ENCODE measurements around the gene CD226.

Gene CD226

DNA sequence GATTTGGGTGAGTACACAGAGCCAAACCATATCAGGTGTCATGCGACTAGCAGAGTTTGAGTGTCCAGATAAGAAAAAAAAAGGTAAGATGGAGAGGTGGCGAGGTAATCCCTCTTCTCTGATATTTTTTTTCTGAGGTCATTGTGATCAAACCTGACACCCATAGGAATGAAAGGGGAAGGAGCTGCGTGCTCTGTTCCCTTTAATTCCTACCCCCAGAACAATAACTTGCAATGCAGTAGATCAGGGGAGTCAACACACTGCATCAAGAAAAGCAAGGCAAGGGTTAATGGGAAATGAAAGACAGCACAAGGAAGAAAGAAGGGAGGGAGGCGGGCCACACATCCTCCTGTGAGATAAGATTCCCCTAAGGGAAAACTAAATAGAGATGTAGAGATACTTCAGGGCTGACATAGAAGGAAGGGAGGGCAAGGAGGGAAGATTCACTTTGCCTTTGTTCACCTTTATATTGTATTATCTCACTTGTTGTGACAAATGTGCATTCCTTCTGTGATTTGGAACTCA is 132.8 kb downstream of the CD226 start:
- no peak for DNase-seq (ENCODE audit: low read depth)

DNA sequence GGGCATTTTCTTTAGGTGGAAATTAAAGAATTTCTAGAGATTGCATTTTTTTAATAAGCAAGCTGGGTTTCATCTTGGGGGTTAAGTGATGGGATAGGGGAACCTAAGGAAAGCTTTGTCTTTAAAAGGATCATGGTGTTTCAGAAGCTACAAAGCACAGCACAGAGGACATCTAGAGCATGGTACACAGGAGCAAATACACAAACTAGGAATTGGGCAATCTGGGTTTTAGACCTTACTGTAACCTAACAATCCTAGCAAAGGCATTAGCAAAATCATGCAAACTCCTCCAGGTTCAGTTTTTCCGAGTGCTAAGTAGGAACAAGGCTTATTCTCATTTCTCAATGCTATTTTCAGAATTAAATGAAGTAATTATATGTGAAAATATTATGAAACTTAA is 134.1 kb downstream of the CD226 start:
- DNase-seq (ENCODE audit: low read depth), result no peak

DNA sequence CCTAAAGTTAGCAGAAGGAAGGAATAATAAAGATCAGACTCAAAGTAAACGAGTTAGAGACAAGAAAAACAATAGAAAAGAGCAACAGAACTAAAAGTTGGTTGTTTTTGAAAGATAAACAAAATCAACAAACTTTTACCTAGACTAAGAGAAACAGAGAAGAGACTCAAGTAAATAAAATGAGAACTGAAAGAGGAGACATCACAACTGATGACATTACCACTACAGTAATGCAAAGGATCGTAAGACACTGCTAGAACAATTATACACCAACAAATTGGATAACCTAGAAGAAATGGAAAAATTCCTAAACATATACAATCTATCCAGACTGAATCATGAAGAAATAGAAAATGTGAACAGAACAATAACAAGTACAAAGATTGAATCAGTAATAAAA is 139.3 kb downstream of the CD226 start:
- no peak for DNase-seq (ENCODE audit: low read depth)

DNA sequence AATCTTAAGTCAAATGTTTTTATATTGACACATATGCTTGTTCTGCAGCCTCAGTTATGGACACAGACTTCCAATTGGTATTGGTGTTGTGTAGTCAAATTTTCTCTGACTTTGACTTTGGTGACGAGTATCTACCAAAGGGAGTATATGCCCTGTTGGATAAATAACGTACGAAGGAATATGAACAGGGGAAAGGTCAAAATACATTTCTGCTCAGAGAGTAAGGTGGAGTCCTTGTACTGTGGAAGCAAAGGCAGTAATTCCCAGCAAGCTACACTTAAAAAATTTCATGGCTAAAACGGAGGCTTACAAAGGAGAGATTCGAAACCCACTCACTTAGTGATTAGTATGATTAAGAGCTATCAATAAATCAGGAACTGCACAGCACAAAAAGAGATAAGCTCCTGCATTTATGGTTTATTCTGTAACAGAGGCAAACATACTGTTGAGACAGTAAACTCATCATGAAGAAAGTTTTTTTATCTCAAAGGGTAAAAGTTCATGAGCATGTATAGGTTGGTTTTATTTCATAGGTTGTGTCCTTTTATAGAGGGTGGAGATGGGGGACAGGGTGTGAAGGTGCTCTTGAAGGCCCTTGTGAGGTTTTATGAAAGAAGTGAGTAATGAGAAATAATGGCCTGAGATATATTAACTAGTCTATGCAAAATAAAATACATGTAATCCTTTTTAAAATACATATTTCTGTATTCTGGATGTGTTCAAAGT is 142.7 kb downstream of the CD226 start:
- DNase-seq (ENCODE audit: low read depth), result no peak
